ENCODE data around the gene FLRT1. TPM values are rescaled to one million over a fixed set of nuclear protein-coding genes. Genes with fewer than 3 reads are reported as not detected.

The FLRT1 gene
- total and polyA plus RNA-seq, 3 donors from 2014 or later, result 0.67 to 0.79 (median 0.74) TPM

- Histone ChIP-seq H3K27me3 (no peaks in the 10 kb centered on the region), H3K9me3 (no peaks in the 10 kb centered on the region), H3K36me3 (ENCODE audit: low read depth, missing control alignments) (no peaks in the 10 kb centered on the region), H3K27ac (no peak overlapping the region), H3K4me1 (peaks cover 20% of the 10 kb centered on the region), H3K4me3 (no peak overlapping the region)
- intact Hi-C loops (cut with DNase I; ENCODE audit: low total_unique reads), result no loop called here
- DNase-seq, result no peak
- TF ChIP-seq, protein P1, sequence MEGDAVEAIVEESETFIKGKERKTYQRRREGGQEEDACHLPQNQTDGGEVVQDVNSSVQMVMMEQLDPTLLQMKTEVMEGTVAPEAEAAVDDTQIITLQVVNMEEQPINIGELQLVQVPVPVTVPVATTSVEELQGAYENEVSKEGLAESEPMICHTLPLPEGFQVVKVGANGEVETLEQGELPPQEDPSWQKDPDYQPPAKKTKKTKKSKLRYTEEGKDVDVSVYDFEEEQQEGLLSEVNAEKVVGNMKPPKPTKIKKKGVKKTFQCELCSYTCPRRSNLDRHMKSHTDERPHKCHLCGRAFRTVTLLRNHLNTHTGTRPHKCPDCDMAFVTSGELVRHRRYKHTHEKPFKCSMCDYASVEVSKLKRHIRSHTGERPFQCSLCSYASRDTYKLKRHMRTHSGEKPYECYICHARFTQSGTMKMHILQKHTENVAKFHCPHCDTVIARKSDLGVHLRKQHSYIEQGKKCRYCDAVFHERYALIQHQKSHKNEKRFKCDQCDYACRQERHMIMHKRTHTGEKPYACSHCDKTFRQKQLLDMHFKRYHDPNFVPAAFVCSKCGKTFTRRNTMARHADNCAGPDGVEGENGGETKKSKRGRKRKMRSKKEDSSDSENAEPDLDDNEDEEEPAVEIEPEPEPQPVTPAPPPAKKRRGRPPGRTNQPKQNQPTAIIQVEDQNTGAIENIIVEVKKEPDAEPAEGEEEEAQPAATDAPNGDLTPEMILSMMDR (IDR thresholded peaks at IDR 0.05), result no peak
- TF ChIP-seq POLR2A (IDR thresholded peaks at IDR 0.05), result no peak
- 79 to 89% methylated on average over 9 to 12 of the region's 12 CpGs for WGBS, 2 donors
These were observed 29.3 kb upstream of the FLRT1 start for GRCh38 chr11:64006398-64006797.

DNA sequence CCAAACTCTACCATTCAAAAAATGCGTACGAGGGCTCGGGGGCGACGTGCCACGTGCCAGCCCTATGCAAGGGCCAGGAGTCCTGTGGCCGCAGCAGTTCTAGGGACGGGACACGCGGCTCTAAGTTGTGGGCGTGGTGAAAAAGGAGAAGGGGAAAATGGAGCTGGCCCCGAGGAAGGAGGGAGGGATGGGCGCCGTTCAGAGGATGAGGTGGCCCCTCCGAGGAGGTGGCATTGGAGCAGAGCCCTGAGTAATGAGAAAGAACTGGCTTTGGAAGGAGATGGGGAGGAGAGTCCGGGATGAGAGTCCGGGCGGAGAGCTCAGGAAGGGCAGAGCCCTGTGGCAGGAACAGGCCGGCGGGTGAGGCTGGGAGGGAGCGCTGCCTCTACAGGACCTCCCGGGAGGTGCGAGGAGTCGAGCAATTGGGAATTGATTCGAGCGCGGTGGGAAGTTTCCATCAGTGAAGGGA is 28.5 kb upstream of the FLRT1 start:
- 0 to 6% methylated on average over 26 to 27 of the region's 27 CpGs for WGBS, 2 donors
- peak overlapping the region; percentile 23 to 34 for H3K4me3 ChIP-seq
- TF ChIP-seq, protein P1 (IDR thresholded peaks at IDR 0.05), result no peak
- no peaks in the 10 kb centered on the region for H3K9me3 ChIP-seq
- peaks cover 16% of the 10 kb centered on the region for H3K4me1 ChIP-seq
- H3K27me3 ChIP-seq, result no peaks in the 10 kb centered on the region
- DNase-seq, result peak; percentile 51
- H3K36me3 ChIP-seq (ENCODE audit: low read depth, missing control alignments), result no peaks in the 10 kb centered on the region
- intact Hi-C loops (cut with DNase I; ENCODE audit: low total_unique reads), result no loop called here
- H3K27ac ChIP-seq, result peak overlapping the region in 1 of 2 donors; percentile 71

DNA sequence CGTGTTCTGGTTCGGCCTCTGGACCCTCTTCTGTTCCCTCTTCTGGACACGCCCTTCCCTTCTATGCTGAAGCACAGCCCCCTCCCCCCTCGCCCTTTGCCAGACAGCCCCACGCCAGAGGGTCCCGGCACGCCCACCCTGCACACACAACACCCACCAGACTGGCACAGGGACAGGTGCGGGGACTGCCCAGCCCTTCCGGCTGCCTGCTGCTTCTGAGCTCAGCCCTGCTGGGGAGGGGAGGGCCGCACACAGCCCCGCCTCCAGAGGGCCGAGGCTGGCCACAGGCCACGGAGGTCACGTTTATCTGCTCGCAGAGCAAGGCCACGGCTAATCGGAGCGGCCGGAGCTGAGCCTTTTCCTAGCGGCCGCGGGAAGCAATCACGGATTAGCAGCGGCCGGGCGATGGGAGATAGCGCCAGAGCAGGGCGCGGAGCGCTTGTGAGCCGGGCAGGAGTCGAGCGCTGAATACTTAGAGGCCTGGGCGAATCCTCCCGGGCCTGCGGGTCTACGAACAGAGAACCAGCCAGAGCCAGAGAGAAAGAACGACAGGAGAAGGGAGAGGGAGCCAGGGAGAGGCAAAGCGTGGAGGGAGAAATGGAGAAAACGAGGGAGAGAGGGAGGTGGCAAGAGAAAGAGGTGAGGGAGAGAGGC is 28.0 kb upstream of the FLRT1 start:
- no peaks in the 10 kb centered on the region for H3K9me3 ChIP-seq
- WGBS, 2 donors, result 2 to 3% methylated on average over 32 to 40 of the region's 40 CpGs
- H3K27ac ChIP-seq, result peak overlapping the region; percentile 49 to 71
- H3K4me1 ChIP-seq, result peaks cover 15% of the 10 kb centered on the region
- H3K4me3 ChIP-seq, result peak overlapping the region; percentile 23 to 34
- peak; percentile 92 for DNase-seq
- H3K36me3 ChIP-seq (ENCODE audit: low read depth, missing control alignments), result no peaks in the 10 kb centered on the region
- no peaks in the 10 kb centered on the region for H3K27me3 ChIP-seq
- intact Hi-C loops (cut with DNase I; ENCODE audit: low total_unique reads), result no loop called here
- TF ChIP-seq, protein P1 (IDR thresholded peaks at IDR 0.05), result peak; percentile 32 to 67 (median 47)
- no peak for TF ChIP-seq POLR2A (IDR thresholded peaks at IDR 0.05)

DNA sequence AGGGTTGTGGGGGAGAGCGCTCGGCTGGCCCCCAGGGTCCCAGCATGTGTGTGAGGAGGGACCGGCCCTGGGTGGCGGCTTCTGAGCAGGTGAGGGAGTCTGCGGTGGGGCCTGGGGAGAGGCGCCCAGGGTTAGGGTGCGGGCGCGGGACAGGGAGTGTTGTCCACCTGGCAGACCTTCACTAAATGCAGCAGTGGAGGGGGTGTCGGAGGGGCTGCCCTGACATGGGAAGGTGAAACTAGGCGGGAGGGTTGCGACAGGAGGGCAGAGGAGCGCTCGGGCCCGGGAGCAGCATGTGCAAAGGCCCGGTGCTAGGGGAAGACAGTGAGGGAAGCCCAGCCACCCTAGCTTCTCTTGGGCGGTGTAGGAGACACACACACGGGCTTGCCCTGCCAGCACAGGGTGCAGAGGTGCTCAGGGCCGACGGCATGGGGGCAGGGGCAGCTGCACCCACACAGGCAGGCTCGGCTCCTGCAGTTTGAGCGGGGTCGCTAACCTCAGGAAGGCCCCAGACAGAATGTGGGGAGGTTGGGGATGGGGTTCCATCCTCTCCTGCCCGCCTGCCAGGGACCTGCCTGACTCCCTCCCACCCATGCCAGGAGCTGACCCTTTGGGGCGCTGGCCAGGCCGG is 27.3 kb upstream of the FLRT1 start:
- DNase-seq, result no peak
- no peak overlapping the region for H3K4me3 ChIP-seq
- peaks cover 15% of the 10 kb centered on the region for H3K4me1 ChIP-seq
- WGBS, 2 donors, result 77 to 78% methylated on average over 24 to 26 of the region's 26 CpGs
- H3K27me3 ChIP-seq, result no peaks in the 10 kb centered on the region
- no peak for TF ChIP-seq POLR2A (IDR thresholded peaks at IDR 0.05)
- TF ChIP-seq, protein P1 (IDR thresholded peaks at IDR 0.05), result no peak
- no peaks in the 10 kb centered on the region for H3K36me3 ChIP-seq (ENCODE audit: low read depth, missing control alignments)
- H3K27ac ChIP-seq, result peak overlapping the region; percentile 49 to 71
- H3K9me3 ChIP-seq, result no peaks in the 10 kb centered on the region
- intact Hi-C loops (cut with DNase I; ENCODE audit: low total_unique reads), result no loop called here

Data from testis (tissue), 3 donors.